K562 (cell line): Measurements from ENCODE around the gene BLID. TPM values are rescaled to one million over a fixed set of nuclear protein-coding genes. Genes with fewer than 3 reads are reported as not detected.

Experiments
- ATAC-seq: fragments of 200-7000 bp; cut with Tn5 transposase; 3 replicates; pipeline ENCODE4 v1.9.1; 2020; ENCODE audit warnings: moderate library complexity
- BruUV-seq: library from RNA; stranded (reverse); fragments of 400-500 nt; replicated peaks from 2 replicates; lab custom pipeline; 2021; lab: Mats Ljungman, UMichigan
- CTCF ChIA-PET: fragments of 300-600 bp; formaldehyde crosslinking; extraction: SDS; loops from one replicate; lab custom pipeline; 2021; ENCODE audit warnings: low intra/inter-chr PET ratio; lab: Yijun Ruan, JAX
- POLR2A ChIA-PET: fragments of 300-600, 350-650 bp; sonication (Branson Sonifier 250); formaldehyde crosslinking; extraction: SDS; loops from one replicate; lab custom pipeline; 2021; ENCODE audit warnings: antibody characterized with exemption, inconsistent platforms; lab: Yijun Ruan, JAX
- DNase-seq, 4 experiments: peaks; one replicate each; pipeline versions ENCODE4 v3.0.0 to v3.0.0-alpha.2; 2011 to 2018; ENCODE audit warnings: low spot score in 3 of 4, mixed read lengths in 3 of 4; ENCODE audit errors: extremely low read depth in 1 of 4
- FAIRE-seq: peaks from 2 replicates; lab custom pipeline; 2011; peaks lifted over from hg19 to GRCh38; lab: Jason Lieb, UNC
- H2AFZ ChIP-seq: 2 replicates; pipeline ENCODE4 v1.6.0; 2011; ENCODE audit warnings: low read depth, low read length, control low read depth, inconsistent platforms
- H3K27ac ChIP-seq: fragments of 200-600 bp; 3 replicates; pipeline ENCODE4 v1.8.0; 2011; ENCODE audit warnings: low read depth, mild to moderate bottlenecking, control low read depth, inconsistent platforms, low read length, moderate library complexity, mixed read lengths; ENCODE audit errors: extremely low read depth
- H3K27me3 ChIP-seq, 2 experiments: fragments of 300-600 bp in 1 of 2; 2 replicates in 1 of 2; 3 replicates in 1 of 2; pipeline versions ENCODE4 v1.6.0 to v1.8.0; 2011; ENCODE audit warnings: inconsistent platforms in 2 of 2, low read length in 2 of 2, mild to moderate bottlenecking in 1 of 2, mixed read lengths in 1 of 2, moderate library complexity in 1 of 2; ENCODE audit not compliant: control insufficient read depth in 2 of 2, insufficient read depth in 2 of 2
- H3K36me3 ChIP-seq: fragments of 300-600 bp; 3 replicates; pipeline ENCODE4 v1.8.0; 2011; ENCODE audit warnings: mild to moderate bottlenecking, low read length, inconsistent platforms; ENCODE audit not compliant: control insufficient read depth, insufficient read depth
- H3K4me1 ChIP-seq, 2 experiments: fragments of 200-600 bp in 1 of 2; replicated peaks in 1 of 2; 2 replicates in 1 of 2; 3 replicates in 1 of 2; pipeline versions ENCODE4 v1.5.1 to v1.8.0; 2011; ENCODE audit warnings: inconsistent platforms in 2 of 2, low read length in 2 of 2, mild to moderate bottlenecking in 1 of 2, mixed read lengths in 1 of 2, moderate library complexity in 1 of 2; ENCODE audit not compliant: control insufficient read depth in 2 of 2, insufficient read depth in 2 of 2
- H3K4me2 ChIP-seq: 2 replicates; pipeline ENCODE4 v1.6.1; 2011; ENCODE audit warnings: low read length, control low read depth, inconsistent platforms, mixed read lengths; ENCODE audit not compliant: insufficient read depth
- H3K4me3 ChIP-seq: fragments of 200-600 bp; sonication (generic), shearing (Covaris generic); 2 replicates; pipeline ENCODE4 v1.5.1; 2016; ENCODE audit warnings: control low read depth, inconsistent platforms
- H3K79me2 ChIP-seq: fragments of 200-600 bp; 3 replicates; pipeline ENCODE4 v1.8.0; 2011; ENCODE audit warnings: low read length, inconsistent platforms; ENCODE audit not compliant: control insufficient read depth, insufficient read depth
- H3K9ac ChIP-seq, 2 experiments: 2 replicates each; pipeline versions ENCODE4 v1.6.0 to v1.6.1; 2011; ENCODE audit warnings: low read depth in 2 of 2, low read length in 2 of 2, control low read depth in 1 of 2, inconsistent platforms in 1 of 2, mild to moderate bottlenecking in 1 of 2, mixed read lengths in 1 of 2; ENCODE audit not compliant: insufficient read depth in 1 of 2
- H3K9me1 ChIP-seq: one replicate; pipeline ENCODE4 v1.6.0; 2011; ENCODE audit warnings: inconsistent platforms, mild to moderate bottlenecking, low read length, moderate library complexity; ENCODE audit not compliant: control insufficient read depth, insufficient read depth
- H3K9me3 ChIP-seq: replicated peaks from 2 replicates; pipeline ENCODE4 v1.5.1; 2011; ENCODE audit warnings: low read depth, low read length, inconsistent platforms; ENCODE audit not compliant: control insufficient read depth, insufficient read depth
- H4K20me1 ChIP-seq: replicated peaks from 2 replicates; pipeline ENCODE4 v1.6.1; 2011; ENCODE audit warnings: low read length, inconsistent platforms, mixed read lengths; ENCODE audit not compliant: control insufficient read depth, insufficient read depth
- DEAF1 ChIP-seq: fragments of 450-650 bp; formaldehyde crosslinking; IDR thresholded peaks from 2 replicates; pipeline ENCODE4 v1.4.0; 2020; ENCODE audit warnings: mild to moderate bottlenecking, moderate library complexity
- HNRNPLL ChIP-seq: fragments of 200-400 bp; formaldehyde crosslinking; IDR thresholded peaks from 2 replicates; pipeline ENCODE4 v1.6.1; 2017; ENCODE audit warnings: low read length, low read depth, mild to moderate bottlenecking; ENCODE audit not compliant: poor library complexity, severe bottlenecking
- KDM4B ChIP-seq, 2 experiments: fragments of 450-650 bp in 1 of 2; sonication (generic) in 1 of 2; IDR thresholded peaks; 2 replicates each; pipeline ENCODE4 v1.6.1; 2016 to 2017; ENCODE audit warnings: borderline replicate concordance in 2 of 2, antibody characterized with exemption in 1 of 2, low read depth in 1 of 2, mild to moderate bottlenecking in 1 of 2
- LCOR ChIP-seq: sonication (generic); formaldehyde crosslinking; IDR thresholded peaks from 2 replicates; pipeline ENCODE4 v1.8.0; 2022; ENCODE audit warnings: mild to moderate bottlenecking, missing genetic modification reagents
- POLR2G ChIP-seq: fragments of 200-400 bp; formaldehyde crosslinking; IDR thresholded peaks from 2 replicates; pipeline ENCODE4 v1.6.1; 2017; ENCODE audit warnings: low read depth, mild to moderate bottlenecking, antibody characterized with exemption, low read length, moderate library complexity
- REST ChIP-seq, 2 experiments: fragments of 450-650 bp; formaldehyde crosslinking in 1 of 2; IDR thresholded peaks; 2 replicates each; pipeline versions ENCODE4 v1.4.0 to v1.6.1; 2014 to 2020; ENCODE audit warnings: mild to moderate bottlenecking in 2 of 2, borderline replicate concordance in 1 of 2, low read depth in 1 of 2
- ZEB2 ChIP-seq: fragments of 450-650 bp; IDR thresholded peaks from 2 replicates; pipeline ENCODE4 v1.6.1; 2016
- ZNF384 ChIP-seq: IDR thresholded peaks from 2 replicates; pipeline ENCODE4 v1.6.1; 2012; ENCODE audit warnings: low read depth, low read length, improper control_type of control experiment
- WGBS: fragments of 100-300 bp; shearing (Covaris generic); methylation state at CpG from one replicate; pipeline ENCODE4 v1.1.6; 2016; ENCODE audit warnings: low coverage, mixed read lengths; ENCODE audit not compliant: insufficient coverage; ENCODE audit errors: missing lambda C conversion rate; 5-methylcytosine and 5-hydroxymethylcytosine counted together
- in situ Hi-C: fragments of 300-500 bp; cut with MboI; formaldehyde crosslinking; loops from 4 replicates; pipeline ENCODE4 v1.15.0; 2018; ENCODE audit warnings: inconsistent platforms, mixed read lengths
- intact Hi-C: fragments of 100-400 bp; cut with micrococcal nuclease; formaldehyde crosslinking; loops from 2 replicates; pipeline ENCODE4 v1.14.2; 2022
- polyA plus RNA-seq, 8 experiments: library from polyadenylated mRNA; depleted of rRNA in 4 of 8; stranded (reverse) in 5 of 8; unstranded in 3 of 8; fragments of >200 nt; fragmentation: Nextera tagmentation in 2 of 8; fragmentation: Illumina TruSeq in 1 of 8; extraction: Ambion mirVana in 2 of 8; extraction: Trizol in 1 of 8; gene quantifications; 2 replicates each; pipeline versions ENCODE4 v1.2.1 to v1.2.3, GENCODE V29; 2011 to 2014; ENCODE audit warnings: inconsistent platforms in 1 of 8, missing spikeins in 1 of 8
- total RNA-seq, 7 experiments: library from RNA; depleted of rRNA in 6 of 7; stranded (reverse); fragments of >200 nt in 6 of 7; fragmentation: Illumina TruSeq in 2 of 7; extraction: Trizol in 2 of 7; gene quantifications; 2 replicates each; pipeline versions ENCODE4 v1.2.1 to v1.2.3, GENCODE V29; 2011 to 2021; ENCODE audit warnings: low replicate concordance in 1 of 7
- TF ChIP-seq, protein P1 (sequence below), 2 experiments: fragments of 450-650 bp; IDR thresholded peaks; 2 replicates each; pipeline ENCODE4 v1.6.1; 2016

Gene BLID
- total and polyA plus RNA-seq, 9 of the 15 experiments (the other 6 are each of a cell fraction or from before 2014, with no cell fraction given), result not detected

GRCh38 chr11:122099374-122100036, 16.5 kb downstream of the BLID start:
- 3% methylated on average over 13 of the region's 13 CpGs for WGBS
- ATAC-seq, result no peak
- Histone ChIP-seq H3K9me3 (no peaks in the 10 kb centered on the region), H3K36me3 (no peaks in the 10 kb centered on the region), H2AFZ (no peak overlapping the region), H3K27ac (no peak overlapping the region), H3K4me3 (no peak overlapping the region), H4K20me1 (no peaks in the 10 kb centered on the region), H3K9ac (no peak overlapping the region), H3K9me1 (no peaks in the 10 kb centered on the region), H3K79me2 (no peaks in the 10 kb centered on the region), H3K4me1 (no peaks in the 10 kb centered on the region), H3K27me3 (no peaks in the 10 kb centered on the region), H3K4me2 (no peak overlapping the region)
- intact Hi-C loops, result no loop called here
- no peak for FAIRE-seq
- BruUV-seq, result no TSS peak
- in situ Hi-C loops, result no loop called here
- POLR2A ChIA-PET, result no interaction called here
- CTCF ChIA-PET, result no interaction called here
- DNase-seq, result no peak
- TF ChIP-seq, protein P1, sequence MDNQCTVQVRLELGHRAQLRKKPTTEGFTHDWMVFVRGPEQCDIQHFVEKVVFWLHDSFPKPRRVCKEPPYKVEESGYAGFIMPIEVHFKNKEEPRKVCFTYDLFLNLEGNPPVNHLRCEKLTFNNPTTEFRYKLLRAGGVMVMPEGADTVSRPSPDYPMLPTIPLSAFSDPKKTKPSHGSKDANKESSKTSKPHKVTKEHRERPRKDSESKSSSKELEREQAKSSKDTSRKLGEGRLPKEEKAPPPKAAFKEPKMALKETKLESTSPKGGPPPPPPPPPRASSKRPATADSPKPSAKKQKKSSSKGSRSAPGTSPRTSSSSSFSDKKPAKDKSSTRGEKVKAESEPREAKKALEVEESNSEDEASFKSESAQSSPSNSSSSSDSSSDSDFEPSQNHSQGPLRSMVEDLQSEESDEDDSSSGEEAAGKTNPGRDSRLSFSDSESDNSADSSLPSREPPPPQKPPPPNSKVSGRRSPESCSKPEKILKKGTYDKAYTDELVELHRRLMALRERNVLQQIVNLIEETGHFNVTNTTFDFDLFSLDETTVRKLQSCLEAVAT (IDR thresholded peaks at IDR 0.05), result no peak
- TF ChIP-seq ZNF384 (no peak), HNRNPLL (no peak), POLR2G (no peak), LCOR (CRISPR knock-in tag) (no peak), KDM4B (IDR thresholded peaks at IDR 0.05; ENCODE audit: borderline replicate concordance in 2 of 2, low read depth in 1 of 2) (no peak), ZEB2 (no peak), REST (IDR thresholded peaks at IDR 0.05; ENCODE audit: borderline replicate concordance) (no peak), REST (CRISPR knock-in tag; IDR thresholded peaks at IDR 0.05; ENCODE audit: low read depth) (no peak), DEAF1 (CRISPR knock-in tag) (no peak)
